Breast epithelium (tissue), 3 donors: ENCODE measurements around the gene PDE7B.

Experiments
- CTCF ChIP-seq, 3 donors: fragments of 450-650 bp; IDR thresholded peaks; one replicate each; pipeline ENCODE4 v1.5.1; 2016 to 2017; ENCODE audit warnings: antibody characterized with exemption in 3 of 3, mild to moderate bottlenecking in 3 of 3, moderate library complexity in 3 of 3
- POLR2A ChIP-seq: fragments of 450-650 bp; IDR thresholded peaks from one replicate; pipeline ENCODE4 v1.6.1; 2016; ENCODE audit warnings: antibody characterized with exemption, mild to moderate bottlenecking, moderate library complexity

- TF ChIP-seq POLR2A (no peak), CTCF (IDR thresholded peaks at IDR 0.05) (no peak)
These were observed 49.6 kb upstream of the PDE7B start for GRCh38 chr6:135801755-135802465.
